ENCODE measurements around the gene SFSWAP. TPM values are rescaled to one million over a fixed set of nuclear protein-coding genes. Genes with fewer than 3 reads are reported as not detected.
"Not testable (repeated sequence)": the region's sequence is repeated elsewhere in the genome, so short reads cannot be mapped to it uniquely, and the experiment has no call there.

SFSWAP gene
- total RNA-seq, 1 donor from 2014 or later = 15.9 TPM

DNA sequence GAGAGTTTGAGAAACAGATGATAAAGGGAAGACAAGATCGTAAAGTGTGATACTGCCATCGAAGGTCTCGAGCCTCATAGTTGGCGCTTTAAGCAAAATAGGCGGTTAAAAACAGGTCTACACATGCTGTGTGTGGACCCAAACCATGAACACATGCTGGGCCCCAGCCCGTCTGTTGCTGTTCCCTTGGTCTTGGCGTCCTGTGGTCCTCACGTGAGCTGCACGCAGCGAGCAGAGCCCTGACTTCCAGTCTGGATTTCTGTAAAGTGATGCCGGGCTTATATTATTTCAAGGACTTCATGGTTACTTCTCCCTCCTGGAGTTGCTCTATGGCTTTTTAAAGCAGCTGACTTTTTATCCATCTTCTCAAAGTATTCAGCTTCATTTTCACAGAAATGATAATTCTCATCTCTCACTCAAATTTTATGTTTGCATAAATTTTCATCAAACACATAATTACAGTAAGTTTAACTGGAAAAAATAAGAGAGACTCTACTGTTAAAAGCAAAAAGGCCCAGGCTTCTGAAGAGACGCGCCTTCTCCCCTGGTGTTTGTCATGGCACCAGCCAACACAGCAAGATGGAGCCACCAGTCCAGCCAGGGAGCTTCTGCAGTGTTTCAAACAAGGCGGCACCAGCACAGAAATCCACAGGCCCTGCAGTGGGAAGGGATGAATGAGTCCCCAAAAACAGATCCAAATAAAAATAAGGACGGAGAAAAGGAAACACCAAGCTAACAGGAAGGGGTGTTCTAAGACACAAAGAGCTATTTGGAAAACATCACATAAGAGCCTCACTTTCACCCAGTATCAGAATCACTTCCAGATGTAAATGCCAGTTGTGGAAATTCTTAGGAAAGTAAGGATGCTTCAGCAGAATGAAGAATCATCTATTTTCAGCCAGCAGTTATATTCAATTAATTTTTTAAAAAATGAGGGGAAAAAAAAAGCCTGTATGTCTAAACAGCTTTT lies 24.9 kb downstream of the SFSWAP start:
- DNase-seq (ENCODE audit: low read depth in 2 of 2) = no peak

DNA sequence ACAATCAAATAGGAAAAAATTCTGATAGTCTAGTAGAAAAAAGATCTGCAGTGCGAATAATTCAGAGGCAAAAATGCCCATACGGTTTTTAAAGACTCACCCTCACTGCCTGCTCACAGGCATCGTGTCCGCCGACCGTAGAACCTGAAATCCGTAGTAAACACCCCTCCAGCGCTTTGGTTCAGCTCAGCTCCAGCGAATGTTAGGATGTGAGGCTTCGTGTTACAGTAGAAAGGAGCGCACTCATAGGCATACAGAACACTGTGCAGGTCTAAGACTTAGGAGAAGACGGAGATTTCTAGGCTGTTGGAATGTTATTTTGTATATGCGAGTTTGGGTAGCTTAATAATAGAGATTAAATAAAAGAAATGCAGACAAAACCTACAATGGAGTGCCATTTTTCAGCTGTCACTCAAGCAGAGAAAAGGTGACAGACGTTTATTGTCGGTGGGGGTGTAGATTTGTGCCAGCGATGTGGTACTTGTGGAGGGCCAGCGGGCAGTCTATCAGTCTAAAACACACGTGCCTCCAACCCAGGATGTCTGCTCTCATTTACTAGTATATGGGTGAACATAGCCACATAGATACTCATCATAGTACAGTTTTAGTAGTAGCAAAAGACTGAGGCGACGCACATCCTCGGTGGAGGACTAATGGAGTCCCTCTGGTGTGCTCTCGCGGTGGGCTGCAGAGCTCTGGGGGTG lies 25.7 kb downstream of the SFSWAP start:
- no peak for DNase-seq (ENCODE audit: low read depth in 2 of 2)

- peak; percentile 51 to 71 for DNase-seq (ENCODE audit: low read depth in 2 of 2)
Observed at GRCh38 chr12:131737150-131737827, 26.4 kb downstream of the SFSWAP start.

DNA sequence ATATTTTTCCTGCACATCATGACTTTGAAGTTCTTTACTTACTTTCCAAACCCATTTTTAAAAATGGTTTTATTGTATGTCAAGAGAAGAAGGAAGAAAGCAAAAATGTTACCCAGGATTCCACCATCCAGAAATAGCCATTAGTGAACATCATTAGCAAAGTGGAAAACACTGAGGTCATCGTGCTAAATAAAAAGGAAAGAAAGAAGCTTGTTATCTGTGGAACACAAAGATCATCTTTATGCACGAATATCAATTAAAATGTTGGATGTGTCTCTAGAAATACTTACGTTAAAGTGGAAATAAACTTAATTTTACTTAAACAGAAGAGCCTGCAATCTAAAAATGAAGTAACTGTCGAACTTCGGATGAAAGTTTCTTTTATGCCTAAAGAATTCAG lies 27.3 kb downstream of the SFSWAP start:
- DNase-seq (ENCODE audit: low read depth in 2 of 2) = no peak

DNA sequence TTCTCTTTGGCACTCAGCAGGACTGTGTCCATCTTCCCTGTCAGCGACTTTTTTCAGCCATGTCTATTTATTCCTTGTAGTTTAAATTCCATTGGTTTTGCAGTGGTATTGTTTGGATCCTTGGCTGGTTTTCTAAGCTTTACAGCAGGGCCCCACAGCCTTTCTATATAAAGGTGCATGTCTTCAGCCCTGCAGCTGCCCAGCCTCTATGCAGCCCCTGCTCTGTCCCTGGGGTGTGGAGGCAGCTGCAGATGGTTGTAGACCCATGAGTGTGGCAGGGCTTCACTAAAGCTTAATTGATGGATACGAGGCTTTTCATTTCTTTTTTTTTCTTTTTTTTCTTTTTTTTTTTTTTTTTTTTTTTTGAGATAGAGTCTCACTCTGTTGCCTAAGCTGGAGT lies 29.7 kb downstream of the SFSWAP start:
- DNase-seq (ENCODE audit: low read depth in 2 of 2) = no peak

DNA sequence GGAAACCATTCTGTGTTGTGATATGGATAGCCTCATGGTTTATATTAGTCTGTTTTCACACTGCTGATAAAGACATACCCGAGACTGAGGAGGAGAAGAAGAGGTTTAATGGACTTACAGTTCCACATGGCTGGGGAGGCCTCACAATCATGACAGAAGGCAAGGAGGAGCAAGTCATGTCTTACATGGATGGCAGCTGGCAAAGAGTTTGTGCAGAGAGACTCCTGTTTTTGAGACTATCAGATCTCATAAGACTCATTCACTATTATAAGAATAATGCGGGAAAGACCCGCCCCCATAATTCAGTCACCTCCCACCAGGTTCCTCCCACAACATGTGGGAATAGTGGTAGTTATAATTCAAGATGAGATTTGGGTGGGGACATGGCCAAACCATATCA lies 31.9 kb downstream of the SFSWAP start:
- DNase-seq (ENCODE audit: low read depth in 2 of 2) = not testable (repeated sequence)

- not testable (repeated sequence) for DNase-seq (ENCODE audit: low read depth in 2 of 2)
Observed at GRCh38 chr12:131743410-131743809, 32.5 kb downstream of the SFSWAP start.

GRCh38 chr12:131743880-131744279 lies 33.0 kb downstream of the SFSWAP start:
- DNase-seq (ENCODE audit: low read depth in 2 of 2) = not testable (repeated sequence)

GRCh38 chr12:131744675-131745074 lies 33.8 kb downstream of the SFSWAP start:
- not testable (repeated sequence) for DNase-seq (ENCODE audit: low read depth in 2 of 2)

DNA sequence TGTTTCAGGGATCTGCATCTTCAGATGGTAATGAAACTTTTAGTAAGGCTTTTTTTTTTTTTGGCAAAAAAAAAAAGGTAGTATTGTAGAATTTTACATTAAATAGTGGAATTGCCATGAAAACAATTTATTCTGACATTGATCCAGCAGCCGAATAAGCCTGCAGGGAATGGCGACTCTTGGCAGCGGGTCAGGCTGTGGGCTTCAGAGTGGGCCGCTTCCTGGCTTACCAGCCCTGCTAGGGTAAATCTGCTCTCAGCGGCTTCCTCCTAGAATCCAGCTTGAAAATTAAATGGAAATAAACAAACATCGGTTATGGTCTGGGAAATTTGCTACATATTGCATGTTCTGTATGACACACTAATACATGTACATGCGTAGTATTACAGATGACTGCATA lies 34.8 kb downstream of the SFSWAP start:
- no peak for DNase-seq (ENCODE audit: low read depth in 2 of 2)

- no peak for DNase-seq (ENCODE audit: low read depth in 2 of 2)
Observed at GRCh38 chr12:131747276-131748177, 36.6 kb downstream of the SFSWAP start.

DNA sequence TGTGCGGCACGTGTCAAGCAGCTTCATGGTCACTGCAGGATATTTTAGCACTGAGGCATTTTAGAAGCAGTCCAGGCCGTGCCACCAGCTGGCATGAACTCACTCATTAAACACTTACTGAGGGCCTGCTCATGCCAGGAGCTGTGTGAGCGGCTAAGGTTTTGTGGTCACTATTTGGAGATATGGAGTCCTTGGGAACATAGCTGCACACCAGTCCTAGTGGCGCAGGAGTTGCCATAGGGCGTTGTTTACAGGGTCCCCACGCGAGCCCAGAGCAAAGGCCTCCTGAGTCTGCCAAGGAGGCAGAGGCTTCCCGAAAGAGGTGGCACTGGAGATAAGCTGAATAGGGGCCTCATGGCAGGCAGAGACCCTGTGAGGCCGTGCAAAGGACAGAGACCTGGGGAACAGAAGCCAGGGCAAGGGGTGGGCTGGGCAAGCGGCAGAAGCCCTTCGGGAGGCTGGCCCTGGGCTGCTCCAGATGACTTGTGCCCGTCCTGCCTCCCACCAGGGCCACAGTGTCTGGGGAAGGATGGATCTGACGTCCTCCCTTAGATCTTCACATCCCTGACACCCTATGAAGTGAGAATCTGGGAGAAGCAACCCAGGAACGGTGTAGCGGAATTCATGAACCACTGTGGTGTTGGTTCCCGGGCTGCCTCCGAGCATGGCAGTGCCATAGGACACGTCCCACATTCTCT lies 38.9 kb downstream of the SFSWAP start:
- no peak for DNase-seq (ENCODE audit: low read depth in 2 of 2)

GRCh38 chr12:131751335-131751734 lies 40.4 kb downstream of the SFSWAP start:
- DNase-seq (ENCODE audit: low read depth in 2 of 2) = no peak

GRCh38 chr12:131752451-131752850 lies 41.6 kb downstream of the SFSWAP start:
- no peak for DNase-seq (ENCODE audit: low read depth in 2 of 2)

- no peak for DNase-seq (ENCODE audit: low read depth in 2 of 2)
Observed at GRCh38 chr12:131753005-131753404, 42.1 kb downstream of the SFSWAP start.

DNA sequence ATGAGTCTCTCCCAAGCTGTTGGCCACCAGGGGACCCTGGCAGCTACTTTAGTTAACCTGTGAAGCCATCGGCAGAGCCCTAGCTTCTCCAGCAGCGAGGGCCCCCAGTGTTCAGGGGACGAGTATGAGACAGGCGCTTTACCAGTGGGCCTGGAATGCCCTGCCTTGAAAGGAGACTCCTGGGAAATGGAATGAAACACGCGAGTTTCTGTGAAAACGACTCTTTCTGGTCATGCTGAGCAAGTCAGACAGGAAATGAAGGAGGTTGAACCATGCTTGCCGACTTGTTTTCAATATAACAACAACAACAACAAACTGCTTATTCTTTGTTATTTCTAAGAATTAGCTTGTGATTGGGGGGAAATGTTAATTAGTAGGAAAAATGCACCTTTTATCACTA lies 42.9 kb downstream of the SFSWAP start:
- no peak for DNase-seq (ENCODE audit: low read depth in 2 of 2)

- DNase-seq (ENCODE audit: low read depth in 2 of 2) = no peak
Observed at GRCh38 chr12:131754184-131754583, 43.3 kb downstream of the SFSWAP start.

- peak; percentile 32 to 39 for DNase-seq (ENCODE audit: low read depth in 2 of 2)
Observed at GRCh38 chr12:131755305-131756113, 44.6 kb downstream of the SFSWAP start.

GRCh38 chr12:131756441-131756840 lies 45.6 kb downstream of the SFSWAP start:
- DNase-seq (ENCODE audit: low read depth in 2 of 2) = no peak
